Measurements from ENCODE around the gene DHRS7C. TPM values are rescaled to one million over a fixed set of nuclear protein-coding genes. Genes with fewer than 3 reads are reported as not detected.

The DHRS7C gene
- total and polyA plus RNA-seq, 11 donors: 1.8 to 71.2 (median 23.4) TPM

GRCh38 chr17:9825641-9826150, 34.3 kb upstream of the DHRS7C start, which contains the start of gene GLP2R:
Gene GLP2R (plus strand): TSS chr17:9825924. CDS start chr17:9826064, 140 bp downstream.
- Histone ChIP-seq H3K4me1 (no peaks in the 10 kb centered on the region), H3K4me3 (no peak within 1 kb of the TSS), H3K9me3 (no peaks in the 10 kb centered on the region), H3K27me3 (peaks cover 0 to 43% (median 0%) of the 10 kb centered on the region in 9 donors), H3K36me3 (no peaks in the 10 kb centered on the region), H3K27ac (peak within 1 kb of the TSS in 1 of 12 donors; percentile 11)
- intact Hi-C loops (cut with DNase I): no loop called here
- TF ChIP-seq, protein P1, sequence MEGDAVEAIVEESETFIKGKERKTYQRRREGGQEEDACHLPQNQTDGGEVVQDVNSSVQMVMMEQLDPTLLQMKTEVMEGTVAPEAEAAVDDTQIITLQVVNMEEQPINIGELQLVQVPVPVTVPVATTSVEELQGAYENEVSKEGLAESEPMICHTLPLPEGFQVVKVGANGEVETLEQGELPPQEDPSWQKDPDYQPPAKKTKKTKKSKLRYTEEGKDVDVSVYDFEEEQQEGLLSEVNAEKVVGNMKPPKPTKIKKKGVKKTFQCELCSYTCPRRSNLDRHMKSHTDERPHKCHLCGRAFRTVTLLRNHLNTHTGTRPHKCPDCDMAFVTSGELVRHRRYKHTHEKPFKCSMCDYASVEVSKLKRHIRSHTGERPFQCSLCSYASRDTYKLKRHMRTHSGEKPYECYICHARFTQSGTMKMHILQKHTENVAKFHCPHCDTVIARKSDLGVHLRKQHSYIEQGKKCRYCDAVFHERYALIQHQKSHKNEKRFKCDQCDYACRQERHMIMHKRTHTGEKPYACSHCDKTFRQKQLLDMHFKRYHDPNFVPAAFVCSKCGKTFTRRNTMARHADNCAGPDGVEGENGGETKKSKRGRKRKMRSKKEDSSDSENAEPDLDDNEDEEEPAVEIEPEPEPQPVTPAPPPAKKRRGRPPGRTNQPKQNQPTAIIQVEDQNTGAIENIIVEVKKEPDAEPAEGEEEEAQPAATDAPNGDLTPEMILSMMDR (IDR thresholded peaks at IDR 0.05): no peak
- TF ChIP-seq POLR2A (IDR thresholded peaks at IDR 0.05): no peak
- no peak for DNase-seq
- no peak for ATAC-seq
- WGBS, 4 donors: 53 to 62% (median 57%) methylated on average over 21 of the region's 21 CpGs

GRCh38 chr17:9824797-9825338, 33.5 kb upstream of the DHRS7C start:
- TF ChIP-seq, protein P1 (IDR thresholded peaks at IDR 0.05): no peak
- TF ChIP-seq POLR2A (IDR thresholded peaks at IDR 0.05): no peak
- 76 to 83% (median 79%) methylated on average over 8 of the region's 8 CpGs for WGBS, 4 donors
- Histone ChIP-seq H3K27ac (no peak overlapping the region), H3K4me1 (no peaks in the 10 kb centered on the region), H3K27me3 (peaks cover 0 to 50% (median 0%) of the 10 kb centered on the region in 9 donors), H3K4me3 (no peak overlapping the region), H3K36me3 (no peaks in the 10 kb centered on the region), H3K9me3 (no peaks in the 10 kb centered on the region)
- intact Hi-C loops (cut with DNase I): no loop called here
- DNase-seq (no peak), ATAC-seq (no peak)

GRCh38 chr17:9824094-9824493, 32.7 kb upstream of the DHRS7C start:
- H3K9me3 ChIP-seq: no peaks in the 10 kb centered on the region
- DNase-seq: no peak
- whole genome bisulfite sequencing, 4 donors: 61 to 66% (median 65%) methylated on average over 4 of the region's 4 CpGs
- TF ChIP-seq POLR2A (IDR thresholded peaks at IDR 0.05): no peak
- TF ChIP-seq, protein P1 (IDR thresholded peaks at IDR 0.05): no peak
- intact Hi-C loops (cut with DNase I): no loop called here
- H3K36me3 ChIP-seq: no peaks in the 10 kb centered on the region
- H3K27me3 ChIP-seq: peaks cover 0 to 55% (median 0%) of the 10 kb centered on the region in 9 donors
- H3K4me1 ChIP-seq: no peaks in the 10 kb centered on the region
- H3K4me3 ChIP-seq: no peak overlapping the region
- no peak for ATAC-seq
- H3K27ac ChIP-seq: no peak overlapping the region

GRCh38 chr17:9821921-9822320, 30.5 kb upstream of the DHRS7C start, which contains the start of gene GSG1L2:
Gene GSG1L2 (minus strand): TSS chr17:9822079. CDS start chr17:9822071, 8 bp downstream.
- TF ChIP-seq, protein P1 (IDR thresholded peaks at IDR 0.05): no peak
- TF ChIP-seq POLR2A (IDR thresholded peaks at IDR 0.05): no peak
- intact Hi-C loops (cut with DNase I): no loop called here
- Histone ChIP-seq H3K4me1 (no peaks in the 10 kb centered on the region), H3K9me3 (no peaks in the 10 kb centered on the region), H3K4me3 (no peak within 1 kb of the TSS), H3K36me3 (no peaks in the 10 kb centered on the region), H3K27me3 (peaks cover 0 to 42% (median 0%) of the 10 kb centered on the region in 9 donors), H3K27ac (no peak within 1 kb of the TSS)
- ATAC-seq (no peak), DNase-seq (no peak)
- 68 to 74% (median 70%) methylated on average over 15 of the region's 15 CpGs for WGBS, 4 donors

Data from heart left ventricle (tissue), 16 donors.